HG02981 (cell line): ENCODE results near the gene ELAPOR1.

Experiments used
- ATAC-seq: cut with Tn5 transposase; IDR thresholded peaks from one replicate; pipeline ENCODE4 v1.9.1; 2021; ENCODE audit warnings: mild to moderate bottlenecking, moderate library complexity; ENCODE audit not compliant: unreplicated experiment

ELAPOR1 gene

GRCh38 chr1:109113590-109114341, at the start of gene ELAPOR1:
Gene ELAPOR1, plus strand, starts transcription at chr1:109114115. Its CDS starts 69 bp downstream, at chr1:109114184.
- peak; percentile 52 for ATAC-seq

GRCh38 chr1:109065137-109065536, 48.8 kb upstream of the ELAPOR1 start:
- no peak for ATAC-seq

GRCh38 chr1:109067883-109068282, 46.0 kb upstream of the ELAPOR1 start:
- ATAC-seq: no peak

- ATAC-seq: no peak
Measured at GRCh38 chr1:109069294-109069693, 44.6 kb upstream of the ELAPOR1 start.

- peak; percentile 99 for ATAC-seq
Measured at GRCh38 chr1:109075531-109076490, 38.1 kb upstream of the ELAPOR1 start, which contains the start of gene TAF13. Gene TAF13, minus strand, starts transcription at chr1:109076003. Its CDS starts 56 bp downstream, at chr1:109075947.

GRCh38 chr1:109078317-109078716, 35.6 kb upstream of the ELAPOR1 start:
- ATAC-seq: no peak

GRCh38 chr1:109079240-109079622, 34.7 kb upstream of the ELAPOR1 start:
- ATAC-seq: no peak

GRCh38 chr1:109080441-109081082, 33.4 kb upstream of the ELAPOR1 start:
- no peak for ATAC-seq

- no peak for ATAC-seq
Measured at GRCh38 chr1:109083501-109083900, 30.4 kb upstream of the ELAPOR1 start.

GRCh38 chr1:109083923-109084322, 30.0 kb upstream of the ELAPOR1 start:
- ATAC-seq: no peak

- ATAC-seq: no peak
Measured at GRCh38 chr1:109084563-109085517, 29.1 kb upstream of the ELAPOR1 start.

GRCh38 chr1:109089242-109090015, 24.5 kb upstream of the ELAPOR1 start:
- no peak for ATAC-seq

GRCh38 chr1:109090196-109091077, 23.5 kb upstream of the ELAPOR1 start, which contains the start of gene TMEM167B:
Gene TMEM167B, plus strand, starts transcription at chr1:109090764. Its CDS starts 109 bp downstream, at chr1:109090873.
- ATAC-seq: peak; percentile 92

GRCh38 chr1:109091078-109091838, 22.7 kb upstream of the ELAPOR1 start:
- peak; percentile 36 for ATAC-seq

- ATAC-seq: no peak
Measured at GRCh38 chr1:109091839-109092193, 22.1 kb upstream of the ELAPOR1 start.

- ATAC-seq: no peak
Measured at GRCh38 chr1:109094377-109094803, 19.5 kb upstream of the ELAPOR1 start.

- ATAC-seq: no peak
Measured at GRCh38 chr1:109094871-109095270, 19.0 kb upstream of the ELAPOR1 start.
